Activated T-helper 2 cell treated with anti-CD3 and anti-CD28 coated beads, Interferon-gamma antibody, Interleukin-2, Interleukin-4, amounts not matched to agents 10 μg/mL and 5 μg/mL and 100 μg/mL, durations not matched to agents 14 hours and 24 hours and 36 hours (primary cell): ENCODE measurements around the gene VSIG1. TPM values are rescaled to one million over a fixed set of nuclear protein-coding genes. Genes with fewer than 3 reads are reported as not detected.

Experiments used
- DNase-seq: peaks from one replicate; pipeline ENCODE4 v3.0.0; 2021; ENCODE audit warnings: low spot score
- H3K27ac Mint-ChIP-seq: one replicate; pipeline ENCODE4 v1.8.0; 2021; ENCODE audit warnings: mixed read lengths
- H3K27me3 Mint-ChIP-seq: one replicate; pipeline ENCODE4 v1.8.0; 2021; ENCODE audit warnings: low read depth, mixed read lengths
- H3K36me3 Mint-ChIP-seq: one replicate; pipeline ENCODE4 v1.8.0; 2021; ENCODE audit warnings: low read depth, mixed read lengths
- H3K4me1 Mint-ChIP-seq: one replicate; pipeline ENCODE4 v1.8.0; 2021; ENCODE audit warnings: low read depth, mixed read lengths
- H3K4me3 Mint-ChIP-seq: one replicate; pipeline ENCODE4 v1.8.0; 2021; ENCODE audit warnings: low read depth, mild to moderate bottlenecking, moderate library complexity, mixed read lengths
- H3K9me3 Mint-ChIP-seq: one replicate; pipeline ENCODE4 v1.8.0; 2021; ENCODE audit warnings: mixed read lengths
- intact Hi-C: fragments of 100-400 bp; cut with micrococcal nuclease; formaldehyde crosslinking; loops from one replicate; pipeline ENCODE4 v1.15.1; 2023
- total RNA-seq: library from RNA; stranded (reverse); gene quantifications from 2 replicates; pipeline ENCODE4 v1.2.3, GENCODE V29; 2022

VSIG1 gene
- total RNA-seq, 1 donor from 2014 or later: 0.34 TPM

- Mint-ChIP-seq H3K4me1 (peaks cover 2% of the 10 kb centered on the region), H3K9me3 (no peaks in the 10 kb centered on the region), H3K36me3 (peaks cover 1% of the 10 kb centered on the region), H3K4me3 (no peak overlapping the region), H3K27me3 (no peaks in the 10 kb centered on the region), H3K27ac (no peak overlapping the region)
- intact Hi-C loops: no loop called here
- DNase-seq: no peak
These were observed 78.9 kb downstream of the VSIG1 start for GRCh38 chrX:108123591-108124366.

- no peak overlapping the region for H3K27ac Mint-ChIP-seq
- H3K36me3 Mint-ChIP-seq: peaks cover 8% of the 10 kb centered on the region
- intact Hi-C loops: no loop called here
- no peaks in the 10 kb centered on the region for H3K27me3 Mint-ChIP-seq
- H3K4me3 Mint-ChIP-seq: no peak overlapping the region
- H3K4me1 Mint-ChIP-seq: peaks cover 2% of the 10 kb centered on the region
- DNase-seq: no peak
- H3K9me3 Mint-ChIP-seq: no peaks in the 10 kb centered on the region
These were observed 81.8 kb downstream of the VSIG1 start for GRCh38 chrX:108126661-108127060.

- DNase-seq: no peak
- no peaks in the 10 kb centered on the region for H3K9me3 Mint-ChIP-seq
- no peak overlapping the region for H3K27ac Mint-ChIP-seq
- H3K27me3 Mint-ChIP-seq: no peaks in the 10 kb centered on the region
- H3K36me3 Mint-ChIP-seq: peaks cover 10% of the 10 kb centered on the region
- no peak overlapping the region for H3K4me3 Mint-ChIP-seq
- peaks cover 2% of the 10 kb centered on the region for H3K4me1 Mint-ChIP-seq
- intact Hi-C loops: no loop called here
These were observed 82.3 kb downstream of the VSIG1 start for GRCh38 chrX:108127152-108127551.

Other genes with a start within 250 kb of the VSIG1 start
- 5.6 and 5.8 TPM in 2 replicates for gene MID2, start 219.2 kb upstream of the VSIG1 start, total RNA-seq
- not detected in 2 replicates for gene TEX13B, start 62.7 kb upstream of the VSIG1 start, total RNA-seq
- 43.6 and 48.3 TPM in 2 replicates for gene PSMD10, start 46.5 kb downstream of the VSIG1 start, total RNA-seq
- gene ATG4A, start 46.7 kb downstream of the VSIG1 start, total RNA-seq: 8.0 and 9.4 TPM in 2 replicates